ENCODE measurements around the gene NFYC. TPM values are rescaled to one million over a fixed set of nuclear protein-coding genes. Genes with fewer than 3 reads are reported as not detected.

The NFYC gene
- polyA plus RNA-seq, 1 of the 3 experiments (the other 2 are of a cell fraction), result 72.4 TPM

- H3K9ac ChIP-seq, result no peak overlapping the region
- H3K9me2 ChIP-seq, result no peaks in the 10 kb centered on the region
- H4K20me1 ChIP-seq (ENCODE audit: insufficient read depth), result no peaks in the 10 kb centered on the region
- peaks cover 59% of the 10 kb centered on the region; the same call in 1 of the 2 replicates for H3K79me2 ChIP-seq (ENCODE audit: insufficient read depth)
- no peaks in the 10 kb centered on the region for H3F3A ChIP-seq (replicated peaks; ENCODE audit: insufficient read depth)
- WGBS (ENCODE audit: low lambda C conversion rate), result 97% methylated on average over 3 of the region's 3 CpGs
- POLR2A ChIA-PET, result no interaction called here
- H3K27ac ChIP-seq (ENCODE audit: low read depth in 2 of 2, low read length in 1 of 2), result no peak overlapping the region
- 0 out of 4 replicates have a peak, but pooled peaks cover 0 to 7% of the 10 kb centered on the region in 2 experiments for H3K4me1 ChIP-seq (ENCODE audit: control insufficient read depth in 1 of 2, insufficient read depth in 2 of 2, low read depth in 1 of 2, low read length in 1 of 2)
- peaks cover 53 to 59% of the 10 kb centered on the region in 2 experiments for H3K36me3 ChIP-seq (replicated peaks in 1 of 2; ENCODE audit: control insufficient read depth in 1 of 2, insufficient read depth in 2 of 2, low read length in 1 of 2)
- CTCF ChIA-PET, result interaction anchor here (1.0 kb wide), 1 partner anchor 107 kb away, joined by 3 read pairs; no protein-coding TSS in a partner anchor
- no peak overlapping the region for H2AFZ ChIP-seq (ENCODE audit: low read depth)
- no peak overlapping the region for H3K4me3 ChIP-seq (ENCODE audit: low read depth in 2 of 2, low read length in 1 of 2)
- DNase-seq, result no peak
- no peaks in the 10 kb centered on the region for H3K9me3 ChIP-seq
- H3K27me3 ChIP-seq (ENCODE audit: insufficient read depth), result no peaks in the 10 kb centered on the region
- H3K4me2 ChIP-seq, result no peak overlapping the region
- no peak for TF ChIP-seq POLR2AphosphoS5 (IDR thresholded peaks at IDR 0.05; ENCODE audit: low read depth, low read length)
- TF ChIP-seq TAF1 (IDR thresholded peaks at IDR 0.05; ENCODE audit: borderline replicate concordance, low read depth, low read length), result no peak
- no peak for TF ChIP-seq USF1 (IDR thresholded peaks at IDR 0.05; ENCODE audit: borderline replicate concordance, low read depth)
- TF ChIP-seq NRF1 (IDR thresholded peaks at IDR 0.05; ENCODE audit: low read depth, low read length), result no peak
- no peak for TF ChIP-seq FOXJ3 (CRISPR knock-in tag; IDR thresholded peaks at IDR 0.05)
- TF ChIP-seq PBX3 (IDR thresholded peaks at IDR 0.05), result no peak
- no peak for TF ChIP-seq GABPA (IDR thresholded peaks at IDR 0.05; ENCODE audit: low read depth)
- no peak for TF ChIP-seq SIN3A (IDR thresholded peaks at IDR 0.05; ENCODE audit: borderline replicate concordance, low read depth, low read length)
- TF ChIP-seq MEF2A (IDR thresholded peaks at IDR 0.05; ENCODE audit: borderline replicate concordance, low read depth), result no peak
- TF ChIP-seq CTCF (IDR thresholded peaks at IDR 0.05), result no peak
- no peak for TF ChIP-seq SMC3 (IDR thresholded peaks at IDR 0.05; ENCODE audit: low read depth, low read length)
- TF ChIP-seq EZH2phosphoT487 (IDR thresholded peaks at IDR 0.05; ENCODE audit: borderline replicate concordance, low read depth), result no peak
- TF ChIP-seq MAX (IDR thresholded peaks at IDR 0.05; ENCODE audit: low read depth), result no peak
- no peak for TF ChIP-seq IRF3 (IDR thresholded peaks at IDR 0.05; ENCODE audit: low read depth, low read length)
- TF ChIP-seq RFX5 (IDR thresholded peaks at IDR 0.05; ENCODE audit: low read length), result no peak
- no peak for TF ChIP-seq MXI1 (IDR thresholded peaks at IDR 0.05; ENCODE audit: low read depth, low read length)
- no peak for TF ChIP-seq RAD21 (IDR thresholded peaks at IDR 0.05; ENCODE audit: low read length)
- no peak for TF ChIP-seq TCF12 (IDR thresholded peaks at IDR 0.05)
- TF ChIP-seq CHD2 (IDR thresholded peaks at IDR 0.05; ENCODE audit: low read length, partially characterized antibody), result no peak
Observed at GRCh38 chr1:40742363-40743061, 51.0 kb downstream of the NFYC start.

Measured in SK-N-SH (cell line).